Calu3 (cell line): ENCODE data around the gene ELMOD3. TPM values are rescaled to one million over a fixed set of nuclear protein-coding genes. Genes with fewer than 3 reads are reported as not detected.
"Not testable (repeated sequence)": the region's sequence is repeated elsewhere in the genome, so short reads cannot be mapped to it uniquely, and the experiment has no call there.

Experiments used
- BruUV-seq: library from RNA; stranded (reverse); fragments of 400-500 nt; replicated peaks from 2 replicates; lab custom pipeline; 2021; lab: Mats Ljungman, UMichigan
- CTCF ChIA-PET: fragments of 300-600 bp; sonication (Branson Sonifier 250); formaldehyde crosslinking; loops from one replicate; lab custom pipeline; 2022; ENCODE audit warnings: antibody characterized with exemption; lab: Charles Lee
- DNase-seq: peaks from one replicate; pipeline ENCODE4 v3.0.0; 2022
- H3K27ac Mint-ChIP-seq: one replicate; pipeline ENCODE4 v1.8.0; 2022; ENCODE audit warnings: mixed read lengths; ENCODE audit not compliant: unreplicated experiment
- H3K27me3 Mint-ChIP-seq: one replicate; pipeline ENCODE4 v1.8.0; 2022; ENCODE audit warnings: mixed read lengths; ENCODE audit not compliant: unreplicated experiment
- H3K36me3 Mint-ChIP-seq: one replicate; pipeline ENCODE4 v1.8.0; 2022; ENCODE audit warnings: mild to moderate bottlenecking, moderate library complexity, mixed read lengths; ENCODE audit not compliant: insufficient read depth, unreplicated experiment
- H3K4me1 Mint-ChIP-seq: one replicate; pipeline ENCODE4 v1.8.0; 2022; ENCODE audit warnings: mild to moderate bottlenecking, low read depth, mixed read lengths; ENCODE audit not compliant: unreplicated experiment
- H3K4me3 Mint-ChIP-seq: one replicate; pipeline ENCODE4 v1.8.0; 2022; ENCODE audit warnings: mild to moderate bottlenecking, low read depth, moderate library complexity, mixed read lengths; ENCODE audit not compliant: unreplicated experiment
- H3K9me3 Mint-ChIP-seq: one replicate; pipeline ENCODE4 v1.8.0; 2022; ENCODE audit warnings: low read depth, mixed read lengths; ENCODE audit not compliant: unreplicated experiment
- CTCF ChIP-seq: fragments of 200-600 bp; IDR thresholded peaks from one replicate; pipeline ENCODE4 v1.8.0; 2022; ENCODE audit warnings: antibody characterized with exemption; ENCODE audit not compliant: unreplicated experiment
- intact Hi-C: fragments of 100-400 bp; cut with micrococcal nuclease; formaldehyde crosslinking; loops from one replicate; pipeline ENCODE4 v1.10.0; 2022; ENCODE audit not compliant: unreplicated experiment
- total RNA-seq: library from RNA; stranded (reverse); gene quantifications from 2 replicates; pipeline ENCODE4 v1.2.3, GENCODE V29; 2022

Gene ELMOD3
- total RNA-seq, 1 experiment from 2014 or later: 12.9 TPM

DNA sequence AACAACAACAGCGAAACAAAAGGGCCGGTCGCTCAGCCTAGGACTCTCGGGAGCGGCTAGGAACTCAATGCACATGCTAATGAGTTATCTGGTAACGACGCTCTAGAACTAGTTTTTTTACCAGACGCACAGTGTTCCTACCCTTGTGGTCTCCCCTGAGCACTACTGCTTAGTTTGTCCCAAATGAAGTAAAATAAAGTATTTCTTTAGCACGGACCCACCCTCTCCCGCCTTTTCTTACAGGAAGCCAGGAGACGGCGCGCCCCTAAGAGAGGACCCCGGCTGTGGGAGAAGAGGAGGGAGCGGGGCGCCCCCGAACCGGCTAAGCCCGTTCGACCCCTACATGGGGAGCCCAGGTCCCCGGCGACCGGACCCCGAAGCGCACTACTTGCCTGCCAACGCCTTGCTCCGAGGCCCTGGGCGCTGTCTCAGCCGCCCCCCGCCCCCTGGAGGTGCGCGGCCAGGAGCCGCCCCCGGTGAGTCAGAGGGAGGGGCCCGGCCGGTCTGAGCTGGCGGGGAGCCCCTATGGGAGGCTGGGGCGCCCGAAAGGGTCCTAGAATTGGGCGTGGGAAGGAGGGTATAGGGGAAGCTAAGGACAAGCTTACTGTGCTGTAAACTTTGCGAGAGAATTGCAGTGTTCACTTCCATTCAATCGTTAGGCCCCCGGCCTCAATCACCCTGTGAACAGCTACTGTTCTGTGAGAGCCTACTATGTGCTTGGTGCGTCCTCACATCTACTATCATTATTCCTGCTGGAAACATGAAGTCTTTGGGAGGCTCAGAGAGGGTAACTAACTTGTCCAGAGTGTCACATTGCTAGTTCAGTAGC, 59.2 kb downstream of the ELMOD3 start:
- peak overlapping the region; percentile 93 for H3K27ac Mint-ChIP-seq
- BruUV-seq: no TSS peak
- no peaks in the 10 kb centered on the region for H3K9me3 Mint-ChIP-seq
- H3K4me1 Mint-ChIP-seq: peaks cover 41% of the 10 kb centered on the region
- intact Hi-C loops: no loop called here
- peak overlapping the region; percentile 91 for H3K4me3 Mint-ChIP-seq
- H3K27me3 Mint-ChIP-seq: no peaks in the 10 kb centered on the region
- CTCF ChIA-PET: interaction anchor here (0.5 to 1.5 kb wide), 6 partner anchors 31 to 337 kb away, joined by 3 to 5 read pairs (median 3); partner anchors contain the start of gene MAT2A
- H3K36me3 Mint-ChIP-seq: peaks cover 49% of the 10 kb centered on the region
- TF ChIP-seq CTCF: peak; percentile 22
- peak; percentile 79 for DNase-seq

DNA sequence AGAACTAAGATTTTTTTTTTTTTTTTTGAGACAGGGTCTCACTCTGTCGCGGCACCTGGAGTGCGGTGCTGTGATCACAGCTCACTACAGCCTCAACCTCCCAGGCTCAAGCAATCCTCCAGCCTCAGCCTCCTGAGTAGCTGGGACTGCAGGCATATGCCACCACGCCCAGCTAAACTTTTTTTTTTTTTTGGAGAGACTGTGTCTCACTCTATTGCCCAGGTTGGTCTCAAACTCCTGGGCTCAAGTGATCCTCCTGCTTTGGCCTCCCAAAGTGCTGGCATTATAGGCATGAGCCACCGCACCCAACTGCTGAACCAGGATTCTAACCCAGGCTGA, 59.8 kb downstream of the ELMOD3 start:
- DNase-seq, H3K27ac Mint-ChIP-seq, H3K9me3 Mint-ChIP-seq, intact Hi-C loops, H3K27me3 Mint-ChIP-seq, BruUV-seq: not testable (repeated sequence)
- Mint-ChIP-seq H3K4me3 (peak overlapping the region; percentile 91), H3K4me1 (peaks cover 45% of the 10 kb centered on the region), H3K36me3 (peaks cover 54% of the 10 kb centered on the region)
- CTCF ChIA-PET: interaction anchor here (0.5 to 1.5 kb wide), 5 partner anchors 32 to 336 kb away, joined by 3 to 5 read pairs (median 3); no protein-coding TSS in a partner anchor

DNA sequence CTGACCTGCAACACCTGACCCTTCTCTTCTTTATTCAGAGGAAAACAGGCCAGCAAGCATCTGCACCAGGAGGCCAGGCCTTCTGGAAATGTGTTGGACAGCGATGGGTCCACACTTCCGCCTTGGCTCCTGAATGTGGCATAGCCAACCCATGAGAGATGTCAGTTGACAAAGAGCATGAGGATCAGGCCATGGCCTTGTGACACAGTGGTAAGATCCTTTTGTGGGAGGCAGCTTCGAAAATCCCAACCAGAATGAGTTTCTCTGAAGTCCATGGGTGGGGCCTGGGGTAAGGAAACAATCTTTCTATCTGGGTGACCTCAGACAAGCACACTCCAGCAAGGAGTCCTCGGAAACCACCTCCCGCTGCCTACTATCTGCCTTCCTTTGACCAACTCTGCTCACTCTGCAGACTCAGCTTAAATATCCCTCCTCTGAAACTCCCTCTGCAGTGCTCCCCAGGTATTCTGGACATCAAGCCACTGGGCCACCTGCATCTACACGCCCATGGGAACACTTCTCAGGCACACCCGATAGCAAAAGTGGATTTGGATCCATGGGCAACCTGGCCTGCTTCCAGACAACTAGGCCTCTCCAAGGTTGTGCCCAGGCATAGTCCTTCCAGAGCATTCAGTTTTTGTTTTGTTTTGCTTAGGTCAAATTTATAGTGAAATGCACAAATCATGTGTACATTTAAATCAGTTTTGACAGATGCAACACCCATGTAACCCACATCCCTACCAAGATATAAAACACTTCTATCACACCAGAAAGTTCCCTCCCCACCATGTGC, 60.4 kb downstream of the ELMOD3 start:
- no peak overlapping the region for H3K4me3 Mint-ChIP-seq
- H3K36me3 Mint-ChIP-seq: peaks cover 51% of the 10 kb centered on the region
- CTCF ChIA-PET: interaction anchor here (1.1 to 1.5 kb wide), 2 partner anchors 81 to 137 kb away, joined by 4 to 5 read pairs; no protein-coding TSS in a partner anchor
- DNase-seq: no peak
- no peaks in the 10 kb centered on the region for H3K9me3 Mint-ChIP-seq
- no peaks in the 10 kb centered on the region for H3K27me3 Mint-ChIP-seq
- H3K27ac Mint-ChIP-seq: peak overlapping the region; percentile 46
- no peak for TF ChIP-seq CTCF
- no TSS peak for BruUV-seq
- intact Hi-C loops: no loop called here
- peaks cover 48% of the 10 kb centered on the region for H3K4me1 Mint-ChIP-seq

GRCh38 chr2:85415980-85416650, 61.5 kb downstream of the ELMOD3 start:
- H3K27ac Mint-ChIP-seq: peak overlapping the region; percentile 46
- no peak for DNase-seq
- intact Hi-C loops: no loop called here
- CTCF ChIA-PET: interaction anchor here (0.7 kb wide), 1 partner anchor 46 kb away, joined by 3 read pairs; no protein-coding TSS in a partner anchor
- no peak overlapping the region for H3K4me3 Mint-ChIP-seq
- H3K36me3 Mint-ChIP-seq: peaks cover 57% of the 10 kb centered on the region
- peaks cover 46% of the 10 kb centered on the region for H3K4me1 Mint-ChIP-seq
- TF ChIP-seq CTCF: no peak
- BruUV-seq: no TSS peak
- H3K27me3 Mint-ChIP-seq: no peaks in the 10 kb centered on the region
- no peaks in the 10 kb centered on the region for H3K9me3 Mint-ChIP-seq
